Glomerular visceral epithelial cell (primary cell): ENCODE data around the gene MPIG6B.

ENCODE experiments used
- DNase-seq: peaks from one replicate; pipeline ENCODE4 v3.0.0-alpha.2; 2016; ENCODE audit errors: extremely low spot score

Gene MPIG6B

GRCh38 chr6:31721351-31722020 is 1.7 kb upstream of the MPIG6B start, which contains the start of gene LY6G6C:
Gene LY6G6C, minus strand, starts transcription at chr6:31721746. Its CDS starts 67 bp downstream, at chr6:31721679.
- no peak for DNase-seq

GRCh38 chr6:31722173-31722572 is 1.0 kb upstream of the MPIG6B start:
- no peak for DNase-seq

- no peak for DNase-seq
These were observed 963 bp downstream of the MPIG6B start for GRCh38 chr6:31723980-31724691.

- DNase-seq = no peak
These were observed 2.6 kb downstream of the MPIG6B start for GRCh38 chr6:31725502-31726350.

- no peak for DNase-seq
These were observed 4.0 kb downstream of the MPIG6B start for GRCh38 chr6:31727034-31727716.

GRCh38 chr6:31727717-31728671 is 4.8 kb downstream of the MPIG6B start:
- no peak for DNase-seq

- DNase-seq = no peak
These were observed 5.8 kb downstream of the MPIG6B start, which contains the start of gene DDAH2 for GRCh38 chr6:31728767-31729514. Gene DDAH2, minus strand, starts transcription at chr6:31729299. Its CDS starts 138 bp downstream, at chr6:31729161.

GRCh38 chr6:31729515-31729978 is 6.4 kb downstream of the MPIG6B start:
- DNase-seq = peak; percentile 88

- peak; percentile 88 for DNase-seq
These were observed 6.9 kb downstream of the MPIG6B start for GRCh38 chr6:31729979-31730630.

- DNase-seq = no peak
These were observed 7.5 kb downstream of the MPIG6B start for GRCh38 chr6:31730631-31731086.

- no peak for DNase-seq
These were observed 8.9 kb downstream of the MPIG6B start for GRCh38 chr6:31732029-31732428.

GRCh38 chr6:31733734-31734133 is 10.6 kb downstream of the MPIG6B start:
- no peak for DNase-seq

- DNase-seq = no peak
These were observed 11.2 kb downstream of the MPIG6B start for GRCh38 chr6:31734247-31734820.

GRCh38 chr6:31734821-31735406 is 11.7 kb downstream of the MPIG6B start:
- DNase-seq = peak; percentile 77

- peak; percentile 85 for DNase-seq
These were observed 13.0 kb downstream of the MPIG6B start, which contains the start of gene CLIC1 for GRCh38 chr6:31736021-31736767. Gene CLIC1, minus strand, starts transcription at chr6:31736530. Its CDS starts 230 bp downstream, at chr6:31736300.

GRCh38 chr6:31736768-31737314 is 13.7 kb downstream of the MPIG6B start:
- DNase-seq = no peak
